ENCODE results near the gene DBNDD2. TPM values are rescaled to one million over a fixed set of nuclear protein-coding genes. Genes with fewer than 3 reads are reported as not detected.

Gene DBNDD2
- total and polyA plus RNA-seq, 2 experiments from 2014 or later, result 25.8 to 62.5 TPM

GRCh38 chr20:45372241-45372640 lies 35.8 kb upstream of the DBNDD2 start (continued):
- no peak for TF ChIP-seq CTCF (conservative IDR thresholded peaks at IDR 0.05; ENCODE audit: low read depth in 2 of 2)
- TF ChIP-seq ZNF331 (CRISPR knock-in tag; IDR thresholded peaks at IDR 0.05; ENCODE audit: low read depth), result no peak
- no peak for TF ChIP-seq REST (IDR thresholded peaks at IDR 0.05; ENCODE audit: unreplicated experiment)
- TF ChIP-seq NANOG (IDR thresholded peaks at IDR 0.05; ENCODE audit: borderline replicate concordance), result no peak
- TF ChIP-seq ZNF114 (CRISPR knock-in tag; IDR thresholded peaks at IDR 0.05), result no peak
- TF ChIP-seq JUNB (IDR thresholded peaks at IDR 0.05; ENCODE audit: unreplicated experiment), result no peak
- no peak for TF ChIP-seq EZH2phosphoT487 (IDR thresholded peaks at IDR 0.05; ENCODE audit: unreplicated experiment)
- no peak for TF ChIP-seq CREB1 (CRISPR knock-in tag; IDR thresholded peaks at IDR 0.05; ENCODE audit: low read depth)
- no peak for TF ChIP-seq EZH2 (IDR thresholded peaks at IDR 0.05; ENCODE audit: low read depth, unreplicated experiment)
- TF ChIP-seq STAT1 (IDR thresholded peaks at IDR 0.05; ENCODE audit: unreplicated experiment), result no peak

GRCh38 chr20:45372646-45373352 lies 35.3 kb upstream of the DBNDD2 start:
- Histone ChIP-seq H3F3A (replicated peaks; ENCODE audit: low read depth) (no peaks in the 10 kb centered on the region), H2AFZ (peak overlapping the region; percentile 87), H3K27ac (ENCODE audit: low read depth) (no peak overlapping the region), H3K4me2 (peak overlapping the region; percentile 84), H3K4me1 (ENCODE audit: insufficient read depth) (peaks cover 7% of the 10 kb centered on the region; the same call in 1 of the 2 replicates), H3K36me3 (ENCODE audit: insufficient read depth) (no peaks in the 10 kb centered on the region), H3K9me2 (ENCODE audit: insufficient read depth) (no peaks in the 10 kb centered on the region), H4K20me1 (replicated peaks; ENCODE audit: insufficient read depth) (no peaks in the 10 kb centered on the region), H3K4me3 (peak overlapping the region; percentile 64), H3K79me2 (replicated peaks; ENCODE audit: insufficient read depth) (no peaks in the 10 kb centered on the region), H3K27me3 (ENCODE audit: insufficient read depth) (peaks cover 18% of the 10 kb centered on the region)
- DNase-seq (ENCODE audit: low spot score) (peak; percentile 72), ATAC-seq (peak; percentile 85)
- Mint-ChIP-seq H3K4me1 (peaks cover 10% of the 10 kb centered on the region), H3K27me3 (ENCODE audit: insufficient read depth, low read depth, poor library complexity) (peaks cover 9% of the 10 kb centered on the region), H3K9me3 (no peaks in the 10 kb centered on the region), H3K36me3 (ENCODE audit: low read depth) (peaks cover 4% of the 10 kb centered on the region; the same call in 2 of the 3 replicates), H3K27ac (no peak overlapping the region), H3K4me3 (peak overlapping the region; percentile 77)
- TF ChIP-seq EZH2phosphoT487 (IDR thresholded peaks at IDR 0.05; ENCODE audit: unreplicated experiment), result no peak
- TF ChIP-seq CREB1 (CRISPR knock-in tag; IDR thresholded peaks at IDR 0.05; ENCODE audit: low read depth), result no peak
- TF ChIP-seq ZNF331 (CRISPR knock-in tag; IDR thresholded peaks at IDR 0.05; ENCODE audit: low read depth), result no peak
- no peak for TF ChIP-seq REST (IDR thresholded peaks at IDR 0.05; ENCODE audit: unreplicated experiment)
- no peak for TF ChIP-seq ZNF114 (CRISPR knock-in tag; IDR thresholded peaks at IDR 0.05)
- peak in 1 of 2 experiments; percentile 37; a peak in 2 of 4 replicates for TF ChIP-seq CTCF (conservative IDR thresholded peaks at IDR 0.05; ENCODE audit: low read depth in 2 of 2)
- no peak for TF ChIP-seq EZH2 (IDR thresholded peaks at IDR 0.05; ENCODE audit: low read depth, unreplicated experiment)

All from GM23338 (cell line).